Measurements from ENCODE around the gene SSRP1.

DNA sequence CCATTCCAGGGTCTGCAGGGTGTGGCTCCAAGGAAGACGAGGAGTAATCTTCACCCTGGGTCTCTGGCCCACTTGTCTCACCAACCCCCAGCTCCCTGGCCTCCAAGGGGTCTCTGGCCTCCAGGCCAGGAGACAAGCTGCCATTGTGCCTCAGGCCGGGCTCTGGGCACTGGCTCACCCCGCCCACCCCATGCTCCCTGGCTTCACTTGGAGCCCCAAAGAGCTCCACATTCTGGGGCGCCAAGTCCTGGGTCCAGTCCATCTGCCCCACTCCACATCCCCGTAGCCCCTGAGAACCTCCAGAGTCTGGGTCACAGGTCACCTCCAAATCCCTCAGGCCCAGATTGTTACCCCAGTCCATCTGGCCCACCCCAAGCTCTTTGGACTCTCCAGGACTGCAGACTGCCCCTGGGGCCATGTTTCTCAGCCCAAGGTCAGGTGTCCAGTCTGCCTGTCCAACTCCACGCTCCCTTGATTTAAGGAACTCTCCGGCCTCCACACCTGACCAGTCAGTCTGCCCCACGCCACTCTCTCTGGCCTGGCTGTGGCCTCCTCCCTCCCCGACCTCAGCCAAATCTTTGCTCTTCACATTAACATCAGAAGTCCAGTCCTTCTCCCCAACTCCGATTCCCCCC is 27.1 kb downstream of the SSRP1 start:
- TF ChIP-seq, protein P1, sequence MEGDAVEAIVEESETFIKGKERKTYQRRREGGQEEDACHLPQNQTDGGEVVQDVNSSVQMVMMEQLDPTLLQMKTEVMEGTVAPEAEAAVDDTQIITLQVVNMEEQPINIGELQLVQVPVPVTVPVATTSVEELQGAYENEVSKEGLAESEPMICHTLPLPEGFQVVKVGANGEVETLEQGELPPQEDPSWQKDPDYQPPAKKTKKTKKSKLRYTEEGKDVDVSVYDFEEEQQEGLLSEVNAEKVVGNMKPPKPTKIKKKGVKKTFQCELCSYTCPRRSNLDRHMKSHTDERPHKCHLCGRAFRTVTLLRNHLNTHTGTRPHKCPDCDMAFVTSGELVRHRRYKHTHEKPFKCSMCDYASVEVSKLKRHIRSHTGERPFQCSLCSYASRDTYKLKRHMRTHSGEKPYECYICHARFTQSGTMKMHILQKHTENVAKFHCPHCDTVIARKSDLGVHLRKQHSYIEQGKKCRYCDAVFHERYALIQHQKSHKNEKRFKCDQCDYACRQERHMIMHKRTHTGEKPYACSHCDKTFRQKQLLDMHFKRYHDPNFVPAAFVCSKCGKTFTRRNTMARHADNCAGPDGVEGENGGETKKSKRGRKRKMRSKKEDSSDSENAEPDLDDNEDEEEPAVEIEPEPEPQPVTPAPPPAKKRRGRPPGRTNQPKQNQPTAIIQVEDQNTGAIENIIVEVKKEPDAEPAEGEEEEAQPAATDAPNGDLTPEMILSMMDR (IDR thresholded peaks at IDR 0.05; ENCODE audit: insufficient read depth, low read depth, low read length) = no peak
- no peak for TF ChIP-seq EZH2 (IDR thresholded peaks at IDR 0.05; ENCODE audit: insufficient read depth, low read length)
